ENCODE data around the gene RAD17.
A peak's percentile ranks its signal among the peaks of the same experiment; 100 is the strongest.
"Not testable (repeated sequence)": the region's sequence is repeated elsewhere in the genome, so short reads cannot be mapped to it uniquely, and the experiment has no call there.

RAD17 gene

GRCh38 chr5:69404659-69405330 lies 35.2 kb downstream of the RAD17 start:
- DNase-seq, result no peak

- DNase-seq, result peak; percentile 32 to 43
These were observed 45.4 kb downstream of the RAD17 start, which contains the start of gene MARVELD2 for GRCh38 chr5:69414885-69415583. TSS of gene MARVELD2 (plus strand) at chr5:69415116. CDS start at chr5:69419386, 4,270 bp downstream.

- DNase-seq, result no peak
These were observed 46.0 kb downstream of the RAD17 start for GRCh38 chr5:69415584-69415958.

GRCh38 chr5:69416180-69416579 lies 46.6 kb downstream of the RAD17 start:
- no peak for DNase-seq

GRCh38 chr5:69416699-69417098 lies 47.1 kb downstream of the RAD17 start:
- no peak for DNase-seq

- DNase-seq, result no peak
These were observed 48.9 kb downstream of the RAD17 start for GRCh38 chr5:69418554-69418953.

- DNase-seq, result no peak
These were observed 62.0 kb downstream of the RAD17 start for GRCh38 chr5:69431424-69432303.

GRCh38 chr5:69432412-69433206 lies 63.0 kb downstream of the RAD17 start:
- no peak for DNase-seq

GRCh38 chr5:69435276-69435884 lies 65.8 kb downstream of the RAD17 start:
- DNase-seq, result not testable (repeated sequence)

GRCh38 chr5:69444127-69444754 lies 74.6 kb downstream of the RAD17 start:
- DNase-seq, result no peak

GRCh38 chr5:69449511-69449910 lies 79.9 kb downstream of the RAD17 start:
- DNase-seq, result no peak

GRCh38 chr5:69450116-69450515 lies 80.5 kb downstream of the RAD17 start:
- DNase-seq, result no peak

GRCh38 chr5:69450527-69450926 lies 80.9 kb downstream of the RAD17 start:
- DNase-seq, result not testable (repeated sequence)

GRCh38 chr5:69451941-69452647 lies 82.5 kb downstream of the RAD17 start:
- DNase-seq, result no peak

GRCh38 chr5:69453487-69453886 lies 83.9 kb downstream of the RAD17 start:
- not testable (repeated sequence) for DNase-seq

- no peak for DNase-seq
These were observed 85.0 kb downstream of the RAD17 start for GRCh38 chr5:69454460-69455249.

GRCh38 chr5:69455428-69455988 lies 85.9 kb downstream of the RAD17 start:
- not testable (repeated sequence) for DNase-seq

GRCh38 chr5:69462170-69462569 lies 92.6 kb downstream of the RAD17 start:
- DNase-seq, result no peak
